ENCODE measurements around the gene LSAMP. TPM values are rescaled to one million over a fixed set of nuclear protein-coding genes. Genes with fewer than 3 reads are reported as not detected.
"Not testable (repeated sequence)": the region's sequence is repeated elsewhere in the genome, so short reads cannot be mapped to it uniquely, and the experiment has no call there.

The LSAMP gene
- total and polyA plus RNA-seq, 3 donors from 2014 or later = 3.1 to 10.3 (median 9.1) TPM

DNA sequence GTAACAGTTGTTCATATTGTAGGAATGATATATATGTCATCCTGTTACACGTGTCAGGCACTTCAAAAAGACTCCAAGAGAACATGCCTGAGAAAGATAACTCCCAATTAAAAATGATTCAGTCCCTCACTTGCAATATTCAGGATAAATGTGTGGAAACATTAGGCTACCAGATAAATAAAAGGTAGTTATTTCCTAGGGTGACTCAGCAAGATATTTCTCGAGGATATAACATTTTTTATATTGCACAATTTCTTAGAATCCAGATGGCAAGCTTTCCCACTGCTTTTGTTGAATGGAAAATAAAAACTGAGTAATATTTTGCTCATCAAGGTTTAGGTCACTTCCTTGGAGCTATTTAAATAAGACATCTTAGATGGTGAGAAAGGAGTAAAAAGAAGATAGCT lies 640.6 kb downstream of the LSAMP start:
- H3K4me1 ChIP-seq = no peaks in the 10 kb centered on the region
- DNase-seq = no peak
- TF ChIP-seq, protein P1, sequence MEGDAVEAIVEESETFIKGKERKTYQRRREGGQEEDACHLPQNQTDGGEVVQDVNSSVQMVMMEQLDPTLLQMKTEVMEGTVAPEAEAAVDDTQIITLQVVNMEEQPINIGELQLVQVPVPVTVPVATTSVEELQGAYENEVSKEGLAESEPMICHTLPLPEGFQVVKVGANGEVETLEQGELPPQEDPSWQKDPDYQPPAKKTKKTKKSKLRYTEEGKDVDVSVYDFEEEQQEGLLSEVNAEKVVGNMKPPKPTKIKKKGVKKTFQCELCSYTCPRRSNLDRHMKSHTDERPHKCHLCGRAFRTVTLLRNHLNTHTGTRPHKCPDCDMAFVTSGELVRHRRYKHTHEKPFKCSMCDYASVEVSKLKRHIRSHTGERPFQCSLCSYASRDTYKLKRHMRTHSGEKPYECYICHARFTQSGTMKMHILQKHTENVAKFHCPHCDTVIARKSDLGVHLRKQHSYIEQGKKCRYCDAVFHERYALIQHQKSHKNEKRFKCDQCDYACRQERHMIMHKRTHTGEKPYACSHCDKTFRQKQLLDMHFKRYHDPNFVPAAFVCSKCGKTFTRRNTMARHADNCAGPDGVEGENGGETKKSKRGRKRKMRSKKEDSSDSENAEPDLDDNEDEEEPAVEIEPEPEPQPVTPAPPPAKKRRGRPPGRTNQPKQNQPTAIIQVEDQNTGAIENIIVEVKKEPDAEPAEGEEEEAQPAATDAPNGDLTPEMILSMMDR (IDR thresholded peaks at IDR 0.05) = no peak
- TF ChIP-seq POLR2A (IDR thresholded peaks at IDR 0.05) = no peak
- H3K4me3 ChIP-seq = no peak overlapping the region
- WGBS, 2 donors = 52 to 56% methylated on average over 2 of the region's 2 CpGs
- H3K27ac ChIP-seq = no peak overlapping the region
- no peaks in the 10 kb centered on the region for H3K36me3 ChIP-seq (ENCODE audit: low read depth, missing control alignments)
- intact Hi-C loops (cut with DNase I; ENCODE audit: low total_unique reads) = no loop called here
- H3K27me3 ChIP-seq = no peaks in the 10 kb centered on the region
- no peaks in the 10 kb centered on the region for H3K9me3 ChIP-seq

- no peaks in the 10 kb centered on the region for H3K4me1 ChIP-seq
- 64 to 67% methylated on average over 2 of the region's 2 CpGs for WGBS, 2 donors
- intact Hi-C loops (cut with DNase I; ENCODE audit: low total_unique reads) = no loop called here
- no peak overlapping the region for H3K4me3 ChIP-seq
- TF ChIP-seq, protein P1 (IDR thresholded peaks at IDR 0.05) = no peak
- no peak for TF ChIP-seq POLR2A (IDR thresholded peaks at IDR 0.05)
- H3K9me3 ChIP-seq = no peaks in the 10 kb centered on the region
- H3K27ac ChIP-seq = no peak overlapping the region
- no peaks in the 10 kb centered on the region for H3K27me3 ChIP-seq
- no peaks in the 10 kb centered on the region for H3K36me3 ChIP-seq (ENCODE audit: low read depth, missing control alignments)
- DNase-seq = no peak
Measured at GRCh38 chr3:115804200-115804599, 641.1 kb downstream of the LSAMP start.

DNA sequence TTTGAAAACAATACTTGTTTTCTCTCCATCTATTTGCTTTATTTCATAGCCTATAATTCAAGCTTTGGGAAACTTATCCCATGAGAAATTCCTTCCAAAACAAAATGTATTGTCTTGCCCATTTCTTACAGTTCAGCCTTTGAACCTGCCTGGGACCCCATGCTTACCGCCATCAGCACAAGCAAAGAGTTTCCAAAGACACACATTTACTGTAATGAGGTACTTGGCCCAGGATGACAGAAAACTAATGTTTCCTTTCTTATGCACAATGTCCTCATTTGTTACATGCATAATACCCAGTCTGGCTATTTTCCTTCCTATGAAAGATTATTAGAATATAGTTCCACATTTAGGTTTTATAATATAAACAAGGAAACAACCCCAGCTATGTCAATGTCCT lies 641.6 kb downstream of the LSAMP start:
- intact Hi-C loops (cut with DNase I; ENCODE audit: low total_unique reads) = no loop called here
- H3K4me3 ChIP-seq = no peak overlapping the region
- H3K27me3 ChIP-seq = no peaks in the 10 kb centered on the region
- no peaks in the 10 kb centered on the region for H3K9me3 ChIP-seq
- H3K36me3 ChIP-seq (ENCODE audit: low read depth, missing control alignments) = no peaks in the 10 kb centered on the region
- no peak for DNase-seq
- no peak for TF ChIP-seq POLR2A (IDR thresholded peaks at IDR 0.05)
- 58 to 70% methylated on average over 1 of the region's 1 CpG for WGBS, 2 donors
- H3K4me1 ChIP-seq = no peaks in the 10 kb centered on the region
- H3K27ac ChIP-seq = no peak overlapping the region

DNA sequence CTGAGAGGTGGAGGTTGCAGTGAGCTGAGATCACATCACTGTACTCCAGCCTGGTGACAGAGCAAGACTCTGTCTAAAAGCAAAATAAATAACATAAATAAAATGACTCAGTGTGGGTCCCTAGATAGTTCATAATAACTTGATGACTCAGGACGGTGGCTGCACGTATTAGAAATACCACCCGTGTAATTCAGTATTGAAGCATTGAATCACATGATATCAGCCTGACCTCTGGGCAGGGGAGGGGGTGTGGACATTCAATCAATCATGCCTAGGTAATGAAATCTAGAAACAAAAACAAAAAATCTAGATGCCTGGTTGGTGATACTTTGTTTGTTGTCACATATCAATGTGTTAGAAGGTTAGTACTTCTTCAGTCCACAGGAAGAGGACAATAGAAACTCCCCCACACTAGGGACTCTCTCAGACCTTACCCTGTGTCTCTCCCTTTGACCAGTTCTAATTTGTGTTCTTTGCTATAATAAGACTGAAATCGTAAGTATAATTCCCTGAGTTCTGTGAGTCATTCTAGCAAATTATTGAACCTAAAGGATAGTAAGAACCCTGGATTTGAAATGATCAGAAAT lies 644.7 kb downstream of the LSAMP start:
- Histone ChIP-seq H3K27ac (no peak overlapping the region), H3K27me3 (no peaks in the 10 kb centered on the region), H3K4me1 (no peaks in the 10 kb centered on the region), H3K9me3 (no peaks in the 10 kb centered on the region), H3K36me3 (ENCODE audit: low read depth, missing control alignments) (no peaks in the 10 kb centered on the region), H3K4me3 (no peak overlapping the region)
- no peak for TF ChIP-seq POLR2A (IDR thresholded peaks at IDR 0.05)
- TF ChIP-seq, protein P1 (IDR thresholded peaks at IDR 0.05) = no peak
- intact Hi-C loops (cut with DNase I; ENCODE audit: low total_unique reads) = no loop called here
- no peak for DNase-seq
- 72% methylated on average over 4 of the region's 4 CpGs for WGBS, 2 donors

- H3K27ac ChIP-seq; H3K9me3 ChIP-seq; H3K36me3 ChIP-seq (ENCODE audit: low read depth, missing control alignments); H3K4me1 ChIP-seq; H3K4me3 ChIP-seq; intact Hi-C loops (cut with DNase I; ENCODE audit: low total_unique reads); DNase-seq; H3K27me3 ChIP-seq: not testable (repeated sequence)
- 84 to 89% methylated on average over 7 of the region's 7 CpGs for WGBS, 2 donors
Measured at GRCh38 chr3:115800065-115800464, 645.2 kb downstream of the LSAMP start.
